22Rv1 (cell line): Measurements from ENCODE around the gene EGFR.

Experiments used
- ZFX ChIP-seq: fragments of 450-650 bp; IDR thresholded peaks from 2 replicates; pipeline ENCODE4 v1.6.1; 2017; ENCODE audit warnings: antibody characterized with exemption, borderline replicate concordance
- TF ChIP-seq, protein P1 (sequence below): fragments of 450-650 bp; IDR thresholded peaks from 2 replicates; pipeline ENCODE4 v1.5.1; 2017; ENCODE audit warnings: mild to moderate bottlenecking

GRCh38 chr7:55094092-55094690 is 75.4 kb downstream of the EGFR start:
- TF ChIP-seq, protein P1, sequence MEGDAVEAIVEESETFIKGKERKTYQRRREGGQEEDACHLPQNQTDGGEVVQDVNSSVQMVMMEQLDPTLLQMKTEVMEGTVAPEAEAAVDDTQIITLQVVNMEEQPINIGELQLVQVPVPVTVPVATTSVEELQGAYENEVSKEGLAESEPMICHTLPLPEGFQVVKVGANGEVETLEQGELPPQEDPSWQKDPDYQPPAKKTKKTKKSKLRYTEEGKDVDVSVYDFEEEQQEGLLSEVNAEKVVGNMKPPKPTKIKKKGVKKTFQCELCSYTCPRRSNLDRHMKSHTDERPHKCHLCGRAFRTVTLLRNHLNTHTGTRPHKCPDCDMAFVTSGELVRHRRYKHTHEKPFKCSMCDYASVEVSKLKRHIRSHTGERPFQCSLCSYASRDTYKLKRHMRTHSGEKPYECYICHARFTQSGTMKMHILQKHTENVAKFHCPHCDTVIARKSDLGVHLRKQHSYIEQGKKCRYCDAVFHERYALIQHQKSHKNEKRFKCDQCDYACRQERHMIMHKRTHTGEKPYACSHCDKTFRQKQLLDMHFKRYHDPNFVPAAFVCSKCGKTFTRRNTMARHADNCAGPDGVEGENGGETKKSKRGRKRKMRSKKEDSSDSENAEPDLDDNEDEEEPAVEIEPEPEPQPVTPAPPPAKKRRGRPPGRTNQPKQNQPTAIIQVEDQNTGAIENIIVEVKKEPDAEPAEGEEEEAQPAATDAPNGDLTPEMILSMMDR: no peak
- no peak for TF ChIP-seq ZFX
